ACC112 (cell line): Measurements from ENCODE around the gene IBA57.

Experiments
- H2AFZ ChIP-seq: fragments of 200-600 bp; sonication (generic); one replicate; pipeline ENCODE4 v1.6.0; 2017; ENCODE audit warnings: antibody characterized with exemption, low read length; ENCODE audit not compliant: unreplicated experiment
- H3K27ac ChIP-seq: fragments of 200-600 bp; sonication (generic); 2 replicates; pipeline ENCODE4 v1.5.1; 2014; ENCODE audit warnings: low read depth, mild to moderate bottlenecking, antibody characterized with exemption, low read length, moderate library complexity
- H3K27me3 ChIP-seq: fragments of 200-600 bp; sonication (generic); 2 replicates; pipeline ENCODE4 v1.6.1; 2014; ENCODE audit warnings: mild to moderate bottlenecking, antibody characterized with exemption, low read length, moderate library complexity, mixed read lengths; ENCODE audit not compliant: insufficient read depth
- H3K36me3 ChIP-seq: fragments of 200-600 bp; sonication (generic); 2 replicates; pipeline ENCODE4 v1.6.1; 2016; ENCODE audit warnings: mild to moderate bottlenecking, antibody characterized with exemption, low read length, moderate library complexity, mixed read lengths; ENCODE audit not compliant: insufficient read depth
- H3K4me1 ChIP-seq: fragments of 200-600 bp; sonication (generic); one replicate; pipeline ENCODE4 v1.6.1; 2016; ENCODE audit warnings: low read length, mixed read lengths; ENCODE audit not compliant: insufficient read depth, unreplicated experiment, control insufficient read depth
- H3K4me3 ChIP-seq: fragments of 200-600 bp; sonication (generic); 2 replicates; pipeline ENCODE4 v1.5.1; 2014; ENCODE audit warnings: mild to moderate bottlenecking, low read depth, low read length
- H3K79me2 ChIP-seq: fragments of 200-600 bp; sonication (generic); one replicate; pipeline ENCODE4 v1.6.0; 2016; ENCODE audit warnings: low read length; ENCODE audit not compliant: control insufficient read depth, unreplicated experiment, insufficient read depth

Gene IBA57

DNA sequence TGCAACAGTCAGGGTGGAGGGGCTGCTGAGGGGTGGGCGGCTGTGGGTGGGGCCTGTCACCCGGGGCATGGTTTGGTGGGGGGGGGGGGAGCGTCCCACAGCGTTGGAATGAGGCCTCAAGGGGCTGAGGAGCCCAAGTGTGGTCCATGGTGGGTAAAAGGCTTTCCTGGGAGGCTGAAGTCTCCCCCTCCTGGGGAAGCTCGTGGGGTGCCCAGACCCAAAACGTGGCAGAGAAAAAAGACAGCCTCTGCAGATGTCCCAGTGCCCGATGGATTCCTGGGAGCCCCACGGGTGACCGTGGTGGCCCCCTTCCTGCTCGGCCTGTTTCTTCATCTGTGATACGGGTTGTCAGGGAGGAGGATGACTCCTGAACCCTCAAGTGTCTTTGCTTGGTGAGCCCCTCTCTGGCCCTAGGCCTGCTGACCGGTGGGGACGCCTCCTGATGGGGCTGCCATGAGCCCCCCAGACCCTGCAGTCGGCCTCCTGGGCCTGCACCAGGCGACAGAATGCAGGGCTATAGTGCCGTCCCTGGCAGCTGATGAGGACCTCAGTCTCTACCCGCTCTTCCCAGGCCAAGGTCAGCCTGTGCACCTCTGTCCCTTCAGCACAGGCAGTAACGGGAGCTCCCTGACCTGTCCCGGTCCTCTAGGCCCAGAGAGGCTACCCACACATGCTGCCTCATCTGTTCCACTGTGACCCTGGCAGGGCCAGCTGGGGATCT, 43.4 kb downstream of the IBA57 start:
- H3K79me2 ChIP-seq: no peaks in the 10 kb centered on the region
- no peaks in the 10 kb centered on the region for H3K36me3 ChIP-seq
- no peak overlapping the region for H3K27ac ChIP-seq
- H3K4me1 ChIP-seq: peaks cover 3% of the 10 kb centered on the region
- H2AFZ ChIP-seq: no peak overlapping the region
- H3K4me3 ChIP-seq: no peak overlapping the region
- H3K27me3 ChIP-seq: peaks cover 4% of the 10 kb centered on the region

DNA sequence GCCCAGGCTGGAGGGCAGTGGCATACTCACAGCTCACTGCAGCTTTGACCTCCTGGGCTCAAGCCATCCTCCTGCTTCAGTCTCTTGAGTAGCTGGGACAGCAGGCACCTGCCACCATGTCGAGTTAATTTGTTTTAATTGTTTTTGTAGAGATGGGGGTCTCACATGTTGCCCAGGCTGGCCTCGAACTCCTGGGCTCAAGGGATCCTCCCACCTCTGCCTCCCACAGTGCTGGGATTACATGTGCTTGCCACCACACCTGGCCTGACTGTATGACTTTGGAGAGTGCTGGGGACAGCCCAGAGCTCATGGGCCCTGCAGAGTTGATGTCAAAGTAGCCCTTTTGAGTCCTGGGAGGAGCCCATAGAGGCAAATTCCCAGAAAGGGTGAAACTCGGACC, 44.1 kb downstream of the IBA57 start:
- peaks cover 3% of the 10 kb centered on the region for H3K4me1 ChIP-seq
- H3K36me3 ChIP-seq: no peaks in the 10 kb centered on the region
- H3K27ac ChIP-seq: no peak overlapping the region

DNA sequence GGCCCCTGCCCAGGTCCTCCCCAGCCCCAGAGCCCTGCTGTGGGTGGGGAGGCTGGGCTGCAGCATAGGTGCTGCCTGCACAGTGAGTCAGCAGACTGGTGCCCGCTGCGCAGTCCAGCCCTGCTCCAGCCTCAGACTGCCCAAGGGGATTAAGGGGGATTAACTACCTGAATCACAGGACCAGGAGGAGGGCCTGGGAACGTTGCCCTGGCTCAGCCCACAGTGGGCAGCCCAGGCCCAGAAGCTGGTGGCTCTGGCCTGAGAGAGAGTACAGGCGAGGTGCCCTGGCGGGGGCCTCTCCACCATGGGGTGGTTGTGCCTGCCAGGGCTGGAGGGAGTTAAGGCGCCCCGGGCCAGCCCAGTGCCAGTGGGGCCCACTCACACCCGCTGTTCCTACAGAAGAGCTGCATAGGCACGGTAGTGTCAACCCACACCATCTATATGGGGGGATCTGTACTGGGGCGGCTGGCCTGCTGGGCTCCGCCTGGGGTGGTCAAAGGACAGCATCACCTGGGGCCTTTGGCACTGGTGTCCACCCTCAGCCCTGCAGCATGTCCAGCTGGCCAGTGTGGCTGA, 44.6 kb downstream of the IBA57 start:
- Histone ChIP-seq H3K27me3 (peaks cover 3% of the 10 kb centered on the region), H3K4me1 (peaks cover 3% of the 10 kb centered on the region), H3K27ac (no peak overlapping the region), H3K79me2 (no peaks in the 10 kb centered on the region), H3K36me3 (no peaks in the 10 kb centered on the region), H2AFZ (no peak overlapping the region), H3K4me3 (no peak overlapping the region)

More for the DNA sequence above, 44.1 kb downstream of the IBA57 start:
- Histone ChIP-seq H3K4me3 (no peak overlapping the region), H2AFZ (no peak overlapping the region), H3K27me3 (peaks cover 4% of the 10 kb centered on the region), H3K79me2 (no peaks in the 10 kb centered on the region)

DNA sequence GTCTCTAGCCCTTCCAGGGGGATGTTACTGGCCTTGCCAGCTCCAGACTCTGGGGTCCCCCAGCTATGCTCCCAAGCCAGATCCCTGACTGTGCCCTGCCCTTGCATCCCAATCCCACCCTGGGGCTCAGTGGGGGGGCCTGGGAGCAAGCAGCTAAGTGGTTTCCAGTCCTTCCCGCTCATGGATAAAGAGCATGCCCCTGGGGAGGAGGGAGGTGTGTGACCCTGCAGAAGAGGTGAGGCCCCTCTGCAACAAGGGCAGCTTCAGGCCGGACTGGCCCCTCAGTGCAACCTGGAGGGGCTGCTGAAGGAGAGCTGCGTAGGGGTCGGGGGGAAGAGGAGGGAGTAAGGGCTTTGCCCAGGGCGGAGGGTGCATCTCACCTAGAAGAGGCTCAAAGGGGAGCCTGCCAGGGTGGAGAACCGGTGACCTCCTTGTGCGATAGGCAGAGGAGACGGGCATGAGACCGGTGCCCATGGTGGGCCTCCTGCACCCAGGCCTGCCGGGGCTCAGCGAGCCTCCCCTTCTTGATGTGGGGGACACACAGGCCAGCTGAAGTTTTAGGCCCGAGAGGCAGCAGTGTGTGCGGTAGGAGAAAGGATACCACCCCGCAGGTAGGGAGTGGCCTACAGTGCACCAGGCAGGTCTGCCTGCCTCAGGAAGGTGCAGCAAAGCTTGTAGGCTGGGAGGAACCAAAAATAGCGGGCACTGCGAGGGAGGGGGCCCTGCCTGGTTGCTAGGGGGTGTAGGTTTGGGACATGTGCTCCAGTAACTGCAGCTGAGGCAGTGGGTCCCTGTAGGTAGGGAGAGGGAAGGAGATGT, 45.3 kb downstream of the IBA57 start:
- Histone ChIP-seq H3K36me3 (no peaks in the 10 kb centered on the region), H2AFZ (no peak overlapping the region), H3K27me3 (no peaks in the 10 kb centered on the region; the same call in 1 of the 2 replicates), H3K4me3 (no peak overlapping the region), H3K27ac (no peak overlapping the region), H3K79me2 (no peaks in the 10 kb centered on the region), H3K4me1 (peaks cover 3% of the 10 kb centered on the region)

DNA sequence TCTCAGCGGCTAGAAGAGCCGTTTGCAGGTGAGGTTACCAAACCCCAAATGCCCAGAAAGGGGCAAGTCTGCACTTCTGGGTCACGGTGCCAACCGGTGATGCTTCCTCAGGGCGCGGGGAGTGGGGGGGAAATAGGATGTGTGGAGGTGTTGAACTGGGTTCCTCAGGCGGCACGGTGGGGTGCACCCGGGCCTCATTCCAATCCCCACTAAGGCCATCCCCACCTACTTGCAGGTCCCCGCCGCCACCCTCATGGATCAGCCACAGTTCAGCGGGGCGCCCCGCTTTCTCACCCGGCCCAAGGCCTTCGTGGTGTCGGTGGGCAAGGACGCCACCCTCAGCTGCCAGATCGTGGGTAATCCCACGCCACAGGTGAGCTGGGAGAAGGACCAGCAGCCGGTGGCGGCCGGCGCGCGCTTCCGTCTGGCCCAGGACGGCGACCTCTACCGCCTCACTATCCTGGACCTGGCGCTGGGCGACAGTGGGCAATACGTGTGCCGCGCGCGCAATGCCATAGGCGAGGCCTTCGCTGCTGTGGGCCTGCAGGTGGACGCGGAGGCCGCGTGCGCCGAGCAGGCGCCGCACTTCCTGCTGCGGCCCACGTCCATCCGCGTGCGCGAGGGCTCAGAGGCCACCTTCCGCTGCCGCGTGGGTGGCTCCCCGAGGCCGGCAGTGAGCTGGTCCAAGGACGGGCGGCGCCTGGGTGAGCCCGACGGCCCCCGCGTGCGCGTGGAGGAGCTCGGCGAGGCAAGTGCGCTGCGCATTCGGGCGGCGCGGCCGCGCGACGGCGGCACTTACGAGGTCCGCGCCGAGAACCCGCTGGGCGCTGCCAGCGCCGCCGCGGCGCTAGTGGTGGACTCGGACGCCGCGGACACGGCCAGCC, 46.2 kb downstream of the IBA57 start:
- Histone ChIP-seq H3K4me3 (no peak overlapping the region), H2AFZ (no peak overlapping the region), H3K79me2 (no peaks in the 10 kb centered on the region), H3K27ac (no peak overlapping the region), H3K36me3 (no peaks in the 10 kb centered on the region), H3K27me3 (no peaks in the 10 kb centered on the region; the same call in 1 of the 2 replicates), H3K4me1 (peaks cover 3% of the 10 kb centered on the region)

DNA sequence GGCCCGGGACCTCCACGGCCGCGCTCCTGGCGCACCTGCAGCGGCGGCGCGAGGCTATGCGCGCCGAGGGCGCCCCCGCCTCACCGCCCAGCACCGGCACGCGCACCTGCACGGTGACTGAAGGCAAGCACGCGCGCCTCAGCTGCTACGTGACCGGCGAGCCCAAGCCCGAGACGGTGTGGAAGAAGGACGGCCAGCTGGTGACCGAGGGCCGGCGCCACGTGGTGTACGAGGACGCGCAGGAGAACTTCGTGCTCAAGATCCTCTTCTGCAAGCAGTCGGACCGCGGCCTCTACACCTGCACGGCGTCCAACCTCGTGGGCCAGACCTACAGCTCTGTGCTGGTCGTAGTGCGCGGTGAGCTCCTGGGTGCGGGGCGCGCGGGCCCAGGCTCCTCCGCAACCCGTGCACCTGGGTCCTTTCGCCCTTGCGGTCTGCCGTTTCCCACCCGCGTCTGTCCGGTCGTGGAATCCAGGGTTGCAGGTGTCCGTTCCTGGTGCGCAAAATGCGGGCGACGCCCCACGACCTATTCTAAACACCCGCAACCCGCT, 46.9 kb downstream of the IBA57 start:
- no peaks in the 10 kb centered on the region; the same call in 1 of the 2 replicates for H3K27me3 ChIP-seq
- peak overlapping the region; percentile 82 for H3K4me3 ChIP-seq
- H3K79me2 ChIP-seq: no peaks in the 10 kb centered on the region
- peaks cover 3% of the 10 kb centered on the region for H3K4me1 ChIP-seq
- H2AFZ ChIP-seq: no peak overlapping the region
- no peak overlapping the region for H3K27ac ChIP-seq
- H3K36me3 ChIP-seq: no peaks in the 10 kb centered on the region

DNA sequence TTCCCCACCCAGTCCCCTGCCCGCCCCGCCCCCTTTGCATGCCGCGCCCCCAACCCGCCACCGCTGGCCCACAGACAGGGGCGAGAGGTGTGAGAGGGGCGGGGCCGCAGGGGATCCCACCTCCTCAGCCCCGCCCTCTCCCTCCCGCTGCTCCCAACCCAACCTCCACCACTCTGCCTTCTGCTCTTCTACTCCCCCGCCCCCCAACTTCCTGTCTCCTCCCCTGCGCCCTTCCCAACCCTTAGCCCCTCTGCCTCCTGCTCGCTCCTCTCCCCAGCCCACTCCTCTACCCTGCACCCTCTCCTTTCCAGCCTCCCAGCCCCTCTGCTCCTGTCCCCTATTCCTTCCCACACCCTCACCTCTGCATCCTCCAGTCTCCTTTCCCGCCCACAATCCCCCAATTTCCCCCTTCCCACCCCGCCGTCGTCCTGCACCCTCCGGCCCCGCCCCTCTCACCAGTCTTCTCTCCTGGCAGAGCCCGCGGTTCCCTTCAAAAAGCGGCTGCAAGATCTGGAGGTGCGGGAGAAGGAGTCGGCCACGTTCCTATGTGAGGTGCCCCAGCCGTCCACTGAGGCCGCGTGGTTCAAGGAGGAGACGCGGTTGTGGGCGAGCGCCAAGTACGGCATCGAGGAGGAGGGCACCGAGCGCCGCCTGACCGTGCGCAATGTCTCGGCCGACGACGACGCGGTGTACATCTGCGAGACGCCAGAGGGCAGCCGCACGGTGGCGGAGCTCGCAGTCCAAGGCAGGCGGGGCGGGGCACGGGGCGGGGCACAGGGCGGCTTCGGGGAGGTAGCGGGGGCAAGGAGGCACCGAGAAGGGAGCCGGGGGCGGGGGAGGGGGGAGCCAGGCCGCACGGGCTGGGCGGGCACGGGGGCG, 47.6 kb downstream of the IBA57 start:
- Histone ChIP-seq H3K4me3 (peak overlapping the region; percentile 82), H3K4me1 (peaks cover 3% of the 10 kb centered on the region), H3K79me2 (no peaks in the 10 kb centered on the region), H3K36me3 (no peaks in the 10 kb centered on the region), H3K27me3 (no peaks in the 10 kb centered on the region; the same call in 1 of the 2 replicates), H2AFZ (peak overlapping the region; percentile 69), H3K27ac (no peak overlapping the region)

DNA sequence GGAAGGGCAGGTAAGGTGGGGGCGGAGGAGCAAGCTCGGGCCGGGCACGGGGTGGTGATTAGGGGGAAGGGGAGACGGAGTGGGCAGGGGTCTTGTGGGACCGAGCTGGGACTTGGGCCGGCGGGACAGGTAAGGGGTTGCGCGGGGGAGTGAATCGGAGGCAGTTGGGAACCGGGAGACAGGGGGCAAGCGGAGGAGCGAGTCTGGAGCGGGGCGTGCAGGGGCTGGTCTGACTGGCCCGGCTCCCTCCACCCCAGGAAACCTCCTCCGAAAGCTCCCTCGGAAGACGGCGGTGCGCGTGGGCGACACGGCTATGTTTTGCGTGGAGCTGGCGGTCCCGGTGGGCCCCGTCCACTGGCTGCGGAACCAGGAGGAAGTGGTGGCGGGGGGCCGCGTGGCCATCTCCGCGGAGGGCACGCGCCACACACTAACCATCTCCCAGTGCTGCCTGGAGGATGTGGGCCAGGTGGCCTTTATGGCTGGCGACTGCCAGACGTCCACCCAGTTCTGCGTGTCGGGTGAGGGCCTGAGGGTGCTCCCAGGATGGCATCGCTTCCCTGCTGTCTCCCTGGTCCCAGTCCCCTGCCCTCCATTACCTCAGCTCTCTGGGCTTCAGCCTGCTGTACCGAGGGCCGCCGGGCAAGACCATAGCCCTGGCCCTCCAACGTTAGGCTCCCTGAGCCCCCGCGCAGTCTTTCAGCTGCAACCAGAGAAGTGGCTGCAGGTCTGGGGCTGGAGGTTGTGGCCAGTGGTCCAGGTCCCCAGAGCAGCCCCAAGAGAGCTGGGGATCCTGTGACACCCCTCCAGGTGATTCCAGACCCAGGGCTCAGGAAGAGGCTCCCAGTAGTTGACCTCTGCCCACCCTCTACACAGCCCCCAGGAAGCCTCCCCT, 48.6 kb downstream of the IBA57 start:
- H3K4me3 ChIP-seq: peak overlapping the region; percentile 66
- H2AFZ ChIP-seq: no peak overlapping the region
- no peak overlapping the region for H3K27ac ChIP-seq
- peaks cover 3% of the 10 kb centered on the region for H3K4me1 ChIP-seq
- no peaks in the 10 kb centered on the region; the same call in 1 of the 2 replicates for H3K27me3 ChIP-seq
- H3K36me3 ChIP-seq: no peaks in the 10 kb centered on the region
- H3K79me2 ChIP-seq: no peaks in the 10 kb centered on the region
